HG03060 (cell line): ENCODE measurements around the gene AARS2.
"Not testable (repeated sequence)": the region's sequence is repeated elsewhere in the genome, so short reads cannot be mapped to it uniquely, and the experiment has no call there.

Experiments
- ATAC-seq: cut with Tn5 transposase; IDR thresholded peaks from one replicate; pipeline ENCODE4 v1.9.1; 2021; ENCODE audit warnings: low read depth, moderate number of reproducible peaks; ENCODE audit not compliant: unreplicated experiment

The AARS2 gene

DNA sequence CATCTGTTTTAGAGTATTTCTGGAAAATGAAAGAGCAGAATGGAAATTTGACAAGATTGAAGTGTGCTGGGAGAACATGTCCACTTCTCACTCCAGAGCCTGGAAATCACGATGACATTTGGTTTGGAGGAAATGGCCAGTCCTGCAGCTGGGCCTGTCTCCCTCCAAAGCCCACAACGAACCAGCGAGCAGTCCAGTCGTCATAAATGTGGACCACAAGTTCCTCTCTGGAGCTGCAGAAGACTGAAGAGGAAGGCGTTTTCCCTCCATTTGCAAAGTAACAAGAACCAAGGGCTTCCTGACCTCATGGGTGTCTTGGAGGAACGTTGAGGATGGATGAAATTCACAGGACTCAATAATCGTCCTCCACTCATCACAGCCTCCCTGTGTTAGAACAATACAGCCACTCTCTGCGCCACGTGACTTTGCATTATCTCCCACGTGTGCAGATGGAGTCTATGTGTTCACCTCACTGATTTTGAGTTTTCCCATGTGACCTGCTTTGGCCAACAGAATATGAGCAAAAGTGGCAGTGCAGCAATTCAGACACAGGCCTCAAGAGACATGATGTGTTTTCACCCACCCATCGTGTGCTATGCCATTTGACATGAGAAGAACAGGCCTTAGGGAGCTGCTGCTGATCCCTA is 20.2 kb upstream of the AARS2 start:
- no peak for ATAC-seq

DNA sequence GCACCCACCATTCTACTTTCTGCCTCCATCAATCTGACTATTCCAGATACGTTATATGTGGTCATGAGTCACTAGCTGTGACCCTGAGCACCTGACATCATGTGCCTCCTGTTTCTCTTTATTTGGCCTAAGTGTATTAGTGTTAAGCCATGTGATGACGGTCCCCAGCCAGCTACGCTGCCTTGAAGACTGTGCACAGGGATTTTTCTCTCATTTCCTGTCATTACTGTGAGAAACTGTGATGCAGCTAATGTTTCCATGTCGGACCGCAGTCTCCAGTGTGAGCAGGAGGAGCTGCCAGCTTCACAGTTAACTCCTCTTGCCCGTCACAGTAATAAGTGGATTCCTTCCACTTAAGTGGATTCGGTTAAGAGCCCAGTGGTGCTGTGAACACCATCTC is 19.4 kb upstream of the AARS2 start:
- ATAC-seq, result no peak

DNA sequence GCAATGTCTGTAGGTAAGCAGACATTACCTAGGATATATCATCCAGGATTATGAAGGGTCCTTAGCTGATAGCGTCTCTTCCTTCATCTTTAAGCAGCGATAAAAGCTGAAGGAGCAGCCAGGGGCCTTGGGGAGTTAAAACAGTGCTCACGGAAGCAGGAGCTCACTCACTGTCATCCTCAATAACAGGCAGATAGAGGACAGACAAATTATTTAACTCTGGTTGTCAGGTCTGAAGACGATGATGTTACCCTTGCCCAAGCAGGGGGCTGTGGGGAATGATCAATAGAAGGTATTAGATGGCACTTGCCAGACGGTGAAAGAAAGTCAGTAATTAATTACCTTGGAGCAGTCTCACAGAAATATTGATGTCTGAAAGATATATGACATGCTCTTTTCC is 16.7 kb upstream of the AARS2 start:
- no peak for ATAC-seq

DNA sequence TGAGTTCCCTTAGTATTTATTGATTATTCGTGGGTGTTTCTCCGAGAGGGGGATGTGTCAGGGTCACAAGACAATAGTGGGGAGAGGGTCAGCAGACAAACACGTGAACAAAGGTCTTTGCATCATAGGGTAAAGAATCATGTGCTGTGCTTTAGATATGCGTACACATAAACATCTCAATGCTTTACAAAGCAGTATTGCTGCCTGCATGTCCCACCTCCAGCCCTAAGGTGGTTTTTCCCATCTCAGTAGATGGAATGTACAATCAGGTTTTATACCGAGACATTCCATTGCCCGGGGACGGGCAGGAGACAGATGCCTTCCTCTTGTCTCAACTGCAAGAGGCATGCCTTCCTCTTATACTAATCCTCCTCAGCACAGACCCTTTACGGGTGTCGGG is 15.1 kb upstream of the AARS2 start:
- not testable (repeated sequence) for ATAC-seq

DNA sequence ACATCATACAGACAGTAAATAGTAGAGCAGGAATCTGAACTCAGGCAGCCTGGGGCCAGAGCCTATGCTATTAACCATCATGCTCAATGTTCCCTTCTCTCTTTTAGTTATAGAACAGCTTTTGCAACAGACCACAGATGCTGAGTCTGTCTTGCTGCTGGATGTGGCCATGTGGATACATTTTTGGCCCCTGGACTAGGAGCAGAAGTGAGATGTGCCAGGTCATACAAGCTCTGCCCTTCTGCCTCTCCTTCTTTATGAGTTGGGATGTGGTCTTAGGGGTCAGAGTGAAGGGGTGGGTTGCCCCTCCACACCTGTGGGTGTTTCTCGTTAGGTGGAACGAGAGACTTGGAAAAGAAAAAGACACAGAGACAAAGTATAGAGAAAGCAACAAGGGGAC is 14.6 kb upstream of the AARS2 start:
- no peak for ATAC-seq

DNA sequence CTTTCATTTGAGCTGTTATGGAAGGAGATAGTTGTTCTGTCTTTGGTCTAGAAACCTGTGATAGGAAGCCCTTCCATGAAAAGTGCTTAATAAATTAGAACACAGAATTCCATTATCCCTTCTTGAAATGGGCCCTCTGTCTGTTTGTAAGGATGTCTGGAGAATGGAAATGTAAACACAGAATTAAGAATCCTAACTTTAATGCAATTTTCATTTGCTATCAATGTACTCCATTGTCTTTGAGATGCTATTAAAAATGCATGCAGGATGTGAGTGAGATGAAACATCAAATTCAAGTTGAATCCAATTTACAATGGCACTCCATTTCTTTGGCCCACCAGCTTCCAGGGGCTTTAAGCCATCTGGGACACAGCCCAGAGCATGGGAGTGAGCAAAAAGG is 13.9 kb upstream of the AARS2 start:
- ATAC-seq, result no peak

DNA sequence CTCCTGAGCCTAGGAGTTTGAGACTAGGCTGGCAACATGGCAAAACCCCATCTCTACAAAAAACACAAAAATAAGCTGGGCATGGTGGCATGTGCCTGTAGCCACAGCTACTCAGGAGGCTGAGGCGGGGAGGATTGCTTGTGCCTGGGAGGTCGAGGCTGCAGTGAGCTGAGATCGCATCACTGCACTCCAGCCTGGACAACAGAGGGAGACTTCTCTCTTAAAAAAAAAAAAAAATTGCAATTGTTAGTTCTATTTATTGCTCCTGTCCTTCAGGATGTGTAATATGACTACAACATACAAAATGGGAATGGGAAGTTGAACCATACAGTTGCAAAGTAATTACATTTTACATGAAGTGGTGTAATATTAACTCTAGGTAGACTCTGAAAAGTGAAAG is 8.1 kb upstream of the AARS2 start:
- ATAC-seq, result no peak

DNA sequence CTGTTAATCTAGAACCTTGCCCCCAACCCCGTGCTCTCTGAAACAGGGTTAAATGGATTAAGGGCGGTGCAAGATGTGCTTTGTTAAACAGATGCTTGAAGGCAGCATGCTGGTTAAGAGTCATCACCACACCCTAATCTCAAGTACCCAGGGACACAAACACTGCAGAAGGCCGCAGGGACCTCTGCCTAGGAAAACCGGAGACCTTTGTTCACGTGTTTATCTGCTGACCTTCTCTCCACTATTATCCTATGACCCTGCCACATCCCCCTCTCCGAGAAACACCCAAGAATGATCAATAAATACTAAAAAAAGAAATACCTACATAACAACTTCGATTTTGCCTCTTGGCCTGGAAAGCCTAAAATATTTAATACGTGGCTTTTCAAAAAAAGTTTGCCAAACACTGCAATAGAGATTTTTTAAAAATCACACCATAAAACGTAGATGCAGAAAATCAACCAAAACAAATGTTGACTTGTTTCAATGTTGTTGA is 4.0 kb upstream of the AARS2 start:
- ATAC-seq, result not testable (repeated sequence)

DNA sequence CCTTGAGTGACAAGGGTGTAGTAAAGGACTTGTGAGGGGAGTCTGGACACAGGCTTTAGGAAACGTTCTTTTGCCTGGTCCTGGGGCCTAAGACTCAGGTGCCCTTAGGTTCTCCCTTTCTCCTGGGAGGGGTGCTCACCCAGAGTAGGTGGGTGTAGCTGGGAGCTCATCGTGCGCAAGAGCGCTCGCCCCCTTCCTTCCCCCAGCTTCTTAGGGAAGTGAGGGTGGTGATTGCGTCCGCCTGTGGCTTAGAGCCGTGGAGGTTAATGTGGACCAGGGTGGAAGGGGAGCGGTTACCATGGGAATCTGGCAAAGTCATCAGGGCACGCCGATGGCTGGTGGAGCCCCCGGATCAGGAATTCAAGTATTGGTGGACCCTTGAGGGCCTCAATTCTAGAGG is 3.3 kb upstream of the AARS2 start:
- no peak for ATAC-seq

DNA sequence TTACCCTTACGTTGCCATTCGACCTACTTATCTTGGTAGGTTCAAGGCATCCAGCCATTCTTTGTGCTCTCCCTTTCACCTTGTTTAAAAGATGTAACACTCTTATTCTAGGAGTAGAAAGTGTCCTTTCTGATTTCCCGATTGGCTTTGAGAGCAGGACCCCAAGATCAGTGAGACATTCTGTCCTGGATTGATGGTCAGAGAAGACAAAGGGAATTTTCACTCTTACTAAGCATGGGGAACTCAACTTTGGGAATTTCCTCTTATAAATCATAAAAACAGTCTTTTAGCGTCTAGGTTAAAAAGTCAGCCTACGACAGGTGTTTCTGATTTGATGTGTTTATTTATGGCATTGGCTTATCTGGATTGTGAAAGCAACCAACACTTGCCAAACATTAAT is 2.8 kb upstream of the AARS2 start:
- ATAC-seq, result no peak

DNA sequence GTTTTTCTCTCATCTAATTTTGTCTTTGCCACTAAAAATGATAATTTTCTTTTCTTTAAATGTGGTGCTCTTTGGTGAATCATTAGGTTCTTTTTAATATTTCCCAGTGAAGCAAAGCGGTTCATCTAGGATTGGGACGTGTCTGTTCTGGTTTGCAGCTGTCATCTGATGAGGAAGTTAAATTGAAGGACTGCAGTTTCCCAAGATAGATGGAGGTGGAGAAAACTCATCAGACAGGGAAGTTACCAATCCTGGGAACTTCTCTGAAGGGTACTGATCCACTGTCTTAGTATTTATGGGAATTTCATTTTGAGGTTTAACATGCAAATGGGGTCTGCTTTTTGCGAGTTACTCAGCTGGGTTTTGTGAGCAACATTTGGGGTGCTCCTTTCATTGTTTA is 2.4 kb upstream of the AARS2 start:
- ATAC-seq, result no peak

DNA sequence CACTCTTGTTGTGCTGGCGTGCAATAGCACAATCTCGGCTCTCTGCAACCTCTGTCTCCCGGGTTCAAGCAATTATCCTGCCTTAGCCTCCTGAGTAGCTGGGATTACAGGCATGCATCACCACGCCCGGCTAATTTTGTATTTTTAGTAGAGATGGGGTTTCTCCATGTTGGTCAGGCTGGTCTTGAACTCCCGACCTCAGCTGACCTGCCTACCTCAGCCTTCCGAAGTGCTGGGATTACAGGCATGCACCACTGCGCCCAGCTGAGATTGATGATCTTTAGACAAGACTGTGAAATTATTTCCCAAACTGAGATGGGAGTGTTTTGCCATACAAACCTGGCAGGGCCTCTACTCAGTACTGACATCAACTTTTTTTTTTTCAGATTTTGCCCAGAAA is 1.5 kb upstream of the AARS2 start:
- ATAC-seq, result not testable (repeated sequence)

DNA sequence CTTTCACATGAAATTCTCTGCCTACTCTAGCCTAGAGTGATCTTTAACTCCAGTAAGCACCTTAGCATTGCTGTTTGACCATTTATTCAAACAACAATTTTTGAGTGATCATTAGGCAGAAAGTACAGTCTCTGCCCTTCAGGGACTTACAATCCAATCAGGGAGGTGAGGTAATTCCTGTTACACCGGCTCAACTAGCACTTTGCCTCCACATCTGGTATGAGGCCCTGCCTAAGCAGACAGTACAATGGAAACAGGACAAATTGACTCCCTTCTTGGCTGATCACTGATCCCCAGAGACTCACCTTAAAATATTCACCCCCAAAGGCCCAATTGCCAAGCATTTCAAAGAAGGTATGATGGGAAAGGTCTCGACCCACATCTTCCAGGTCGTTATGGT is 1.4 kb downstream of the AARS2 start:
- ATAC-seq, result no peak

DNA sequence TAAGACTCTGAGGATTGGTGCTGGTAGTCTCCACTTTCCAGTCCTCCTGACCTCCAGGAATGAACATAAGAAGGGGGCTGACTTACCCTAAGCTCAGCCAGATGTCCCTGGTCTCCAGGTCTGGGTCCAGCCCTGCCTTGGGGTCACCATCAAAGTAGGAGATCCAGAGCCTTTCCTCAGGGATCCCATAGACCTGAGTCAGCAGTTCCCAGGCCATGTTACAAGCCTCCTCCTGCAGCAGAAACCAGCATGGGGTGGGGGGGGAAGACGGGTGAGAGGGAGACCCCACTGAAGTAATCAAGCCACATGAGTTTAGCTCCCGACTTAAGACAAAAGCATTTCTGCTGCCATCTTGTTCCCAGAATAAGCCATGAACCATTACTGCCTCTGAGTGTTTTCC is 1.8 kb downstream of the AARS2 start:
- no peak for ATAC-seq

DNA sequence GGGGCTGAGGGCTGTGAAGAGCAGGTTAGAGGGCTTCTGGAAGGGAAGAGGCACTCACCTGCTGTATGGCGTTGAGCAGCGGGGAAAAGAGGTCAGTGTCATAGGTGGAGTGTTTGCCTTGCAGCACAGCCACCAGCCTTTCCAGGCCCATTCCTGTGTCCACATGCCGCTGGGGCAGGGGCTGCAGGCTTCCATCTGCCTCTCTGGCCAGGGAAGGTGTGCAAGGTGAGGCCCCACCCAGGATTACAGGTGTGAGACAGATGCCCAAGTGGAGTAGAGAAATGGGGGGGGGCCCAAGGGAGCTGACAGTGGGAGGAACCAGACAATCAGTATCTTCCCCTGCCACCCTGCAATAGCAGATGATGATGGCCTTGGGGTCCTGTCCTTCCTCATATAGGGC is 2.9 kb downstream of the AARS2 start:
- ATAC-seq, result no peak

DNA sequence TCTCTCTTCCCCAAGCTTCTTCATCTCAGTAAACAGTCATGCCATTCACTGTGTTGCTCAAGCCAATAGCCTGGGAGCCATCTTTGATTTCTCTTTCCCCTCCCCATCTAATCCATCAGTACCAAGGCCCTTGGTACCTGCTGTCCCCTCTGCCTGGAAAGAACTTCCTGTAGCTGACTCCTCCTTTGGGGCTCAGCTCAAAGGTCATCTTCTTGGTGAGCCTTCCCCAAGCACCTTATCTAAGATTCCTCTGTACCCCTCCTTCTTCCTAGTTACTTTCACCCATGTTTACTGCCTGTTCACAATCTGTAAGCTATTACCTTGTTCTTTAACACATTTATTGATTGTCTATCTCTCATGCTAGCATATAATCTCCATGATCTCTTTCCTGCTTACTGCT is 3.5 kb downstream of the AARS2 start:
- ATAC-seq, result no peak

DNA sequence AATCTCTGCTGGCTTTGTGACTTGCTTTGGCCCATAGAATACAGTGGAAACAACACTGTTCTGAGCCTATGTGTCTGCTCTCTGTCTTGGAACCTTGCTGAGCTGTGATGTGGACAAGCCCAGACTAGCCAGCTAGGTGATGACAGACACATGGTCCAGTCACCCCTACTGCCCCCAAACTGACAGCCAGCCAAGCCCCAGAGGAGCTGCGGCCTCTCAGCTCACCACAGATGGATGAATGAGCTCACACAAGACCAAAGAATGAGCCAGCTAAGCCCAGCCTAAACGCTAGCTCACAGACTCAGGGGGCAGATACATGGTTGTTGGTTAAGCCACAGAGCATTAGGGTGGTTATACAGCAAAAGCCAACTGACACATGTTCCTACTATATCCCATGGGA is 4.1 kb downstream of the AARS2 start:
- ATAC-seq, result no peak

DNA sequence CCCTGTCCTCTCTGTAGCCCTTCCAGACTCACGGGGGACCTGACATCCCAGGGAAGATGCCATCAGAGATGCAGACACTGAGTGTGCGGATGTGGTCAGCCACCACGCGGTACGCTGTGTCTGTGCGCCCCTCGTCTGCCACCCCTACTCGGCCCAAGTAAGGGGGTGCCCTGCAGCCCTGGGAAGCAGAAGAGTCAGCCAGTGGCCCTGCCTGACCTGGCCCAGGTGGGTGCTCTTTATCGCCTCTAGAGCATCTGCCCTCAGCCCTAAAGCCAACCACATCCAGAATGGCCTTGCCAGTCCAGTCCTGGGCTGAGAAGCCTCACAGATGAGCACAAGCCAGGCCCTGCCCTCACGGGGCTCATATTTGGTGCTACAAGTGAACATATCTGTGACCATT is 5.9 kb downstream of the AARS2 start:
- no peak for ATAC-seq

DNA sequence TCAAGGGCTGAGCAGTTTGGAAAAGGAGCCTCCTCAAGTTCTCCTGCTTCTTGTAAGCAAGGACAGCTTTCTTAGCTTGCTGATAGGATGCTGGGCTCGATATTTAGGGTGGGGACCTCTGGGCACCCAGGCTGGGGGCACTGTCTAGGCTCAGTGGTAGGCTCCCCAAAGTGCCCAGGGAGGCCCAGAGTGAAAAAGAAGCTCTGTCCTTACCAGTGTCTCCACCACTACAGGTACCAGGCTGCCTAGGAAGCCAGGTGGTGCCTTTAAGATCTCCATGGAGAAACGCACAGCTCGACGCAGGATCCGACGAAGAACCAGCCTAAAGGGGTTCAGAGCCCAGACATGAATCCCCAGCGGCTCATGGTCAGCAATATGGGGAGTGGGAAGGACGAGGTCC is 6.4 kb downstream of the AARS2 start:
- no peak for ATAC-seq

DNA sequence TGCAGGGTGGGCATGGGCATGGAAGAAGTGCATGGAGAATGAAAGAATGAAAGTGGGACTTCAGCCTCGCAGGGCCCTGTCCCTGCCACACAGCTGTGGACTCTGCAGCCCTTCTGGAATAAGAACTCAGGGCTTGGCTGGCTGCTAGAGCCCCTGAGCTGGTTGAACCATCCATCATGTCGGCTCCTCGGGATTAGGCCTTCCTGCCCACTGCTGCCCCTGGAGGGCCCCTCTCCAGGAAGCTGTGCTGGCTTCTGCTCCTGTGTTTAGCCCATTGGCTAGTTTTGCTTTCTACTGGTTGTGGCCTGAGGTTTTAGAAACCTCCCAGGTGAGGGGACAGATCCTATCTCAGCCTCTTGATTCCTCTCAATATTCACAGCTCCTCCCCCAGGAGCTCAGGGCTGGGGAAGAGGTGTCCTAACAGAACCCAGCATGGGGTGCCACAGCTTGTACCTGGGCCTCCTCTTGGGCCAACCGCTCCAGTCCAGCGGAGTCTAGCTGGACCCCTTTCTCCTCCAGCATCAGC is 7.9 kb downstream of the AARS2 start:
- ATAC-seq, result no peak

DNA sequence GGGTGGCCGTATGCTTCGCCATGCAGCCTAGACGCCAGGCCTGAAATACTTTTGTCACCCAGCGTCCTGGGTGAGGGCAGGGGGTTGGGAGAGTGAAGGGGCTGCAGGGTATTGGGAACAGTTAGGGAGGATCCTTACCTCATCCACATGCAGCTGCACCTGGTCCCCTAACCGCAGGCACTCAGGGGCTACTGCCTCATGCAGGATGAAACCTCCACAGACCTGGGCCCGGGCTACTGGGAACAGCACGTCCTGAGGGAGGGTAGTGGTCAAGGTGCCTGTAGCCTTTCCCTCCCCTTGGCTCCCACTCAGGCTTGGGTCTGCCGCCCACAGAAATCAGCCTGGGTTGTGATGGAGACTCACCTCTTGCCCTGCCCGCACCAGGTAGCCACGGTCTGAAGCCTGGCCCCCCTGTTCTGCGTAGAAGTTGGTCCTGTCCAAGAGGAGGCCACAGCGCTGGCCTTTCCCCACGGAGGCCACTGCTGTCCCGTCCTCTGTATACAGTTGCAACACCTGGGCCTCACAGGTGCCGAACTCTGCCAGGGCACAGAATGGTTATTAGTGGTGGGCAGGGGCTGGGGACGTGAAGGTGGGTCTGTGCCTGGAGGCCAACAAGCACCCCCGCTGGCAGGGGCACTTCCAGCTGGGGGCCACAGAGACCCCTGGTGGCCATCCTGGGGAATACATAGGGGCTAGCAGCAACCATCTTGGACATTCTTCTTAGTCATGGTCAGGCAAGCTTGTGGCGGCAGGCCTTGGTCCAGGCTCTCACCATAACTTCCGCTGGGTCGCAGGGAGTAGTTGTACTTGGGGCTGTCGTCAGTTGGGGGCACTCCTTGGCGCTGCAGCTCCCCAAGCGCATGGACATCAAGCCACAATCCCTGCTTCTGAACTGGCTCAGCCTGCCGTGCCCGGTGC is 8.6 kb downstream of the AARS2 start:
- no peak for ATAC-seq

DNA sequence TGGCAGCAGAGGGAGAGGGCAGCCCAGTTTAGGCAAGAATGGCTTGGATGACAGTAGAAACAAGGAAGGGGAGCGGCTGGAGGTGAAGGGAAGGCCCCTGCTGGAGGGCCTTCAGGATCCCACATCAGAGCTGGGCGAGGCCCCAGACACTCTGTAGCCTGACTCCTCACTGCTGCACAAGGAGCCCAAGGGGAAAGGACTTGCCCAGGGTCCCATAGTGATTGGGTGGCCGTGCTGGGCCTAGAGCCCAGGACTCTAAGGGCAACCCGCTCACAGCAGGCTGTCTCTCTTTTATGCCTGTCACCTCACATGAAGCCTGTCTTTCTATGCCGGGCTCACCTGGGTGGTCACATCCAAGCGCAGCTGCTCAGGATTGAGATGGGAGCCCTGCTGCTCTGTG is 9.3 kb downstream of the AARS2 start:
- no peak for ATAC-seq
